WTC11 (cell line): ENCODE data around the gene TJAP1. TPM values are rescaled to one million over a fixed set of nuclear protein-coding genes. Genes with fewer than 3 reads are reported as not detected.

ENCODE experiments used
- ATAC-seq: fragments of 200-7000 bp; cut with Tn5 transposase; 2 replicates; pipeline ENCODE4 v1.10.0; 2021; ENCODE audit warnings: mild to moderate bottlenecking, moderate library complexity
- CTCF ChIA-PET: fragments of 300-600 bp; sonication (Branson Sonifier 250); formaldehyde crosslinking; loops from one replicate; lab custom pipeline; 2021; ENCODE audit warnings: antibody characterized with exemption; lab: Charles Lee
- POLR2A ChIA-PET: fragments of 350-600 bp; sonication (Branson Sonifier 250); formaldehyde crosslinking; loops from one replicate; lab custom pipeline; 2021; ENCODE audit warnings: antibody characterized with exemption; lab: Charles Lee
- DNase-seq: peaks from one replicate; pipeline ENCODE4 v3.0.0; 2021; ENCODE audit warnings: low spot score
- H3K27ac Mint-ChIP-seq: 2 replicates; pipeline ENCODE4 v1.8.0; 2021; ENCODE audit warnings: mixed read lengths
- H3K27me3 Mint-ChIP-seq: 2 replicates; pipeline ENCODE4 v1.8.0; 2021; ENCODE audit warnings: low read depth, mild to moderate bottlenecking, moderate library complexity, mixed read lengths
- H3K36me3 Mint-ChIP-seq: 2 replicates; pipeline ENCODE4 v1.8.0; 2021; ENCODE audit warnings: mixed read lengths
- H3K4me1 Mint-ChIP-seq: 2 replicates; pipeline ENCODE4 v1.8.0; 2022; ENCODE audit warnings: mixed read lengths
- H3K4me3 Mint-ChIP-seq: 2 replicates; pipeline ENCODE4 v1.8.0; 2021; ENCODE audit warnings: mild to moderate bottlenecking, moderate library complexity, mixed read lengths
- H3K9me3 Mint-ChIP-seq: 2 replicates; pipeline ENCODE4 v1.8.0; 2021; ENCODE audit warnings: mixed read lengths
- CBFB ChIP-seq: sonication (generic); formaldehyde crosslinking; IDR thresholded peaks from 2 replicates; pipeline ENCODE4 v1.8.1; 2022; ENCODE audit warnings: mild to moderate bottlenecking, low read depth, missing genetic modification reagents
- FOXK1 ChIP-seq: sonication (generic); formaldehyde crosslinking; IDR thresholded peaks from 2 replicates; pipeline ENCODE4 v1.8.0; 2022; ENCODE audit warnings: mild to moderate bottlenecking, moderate library complexity, missing genetic modification reagents
- KAT7 ChIP-seq: sonication (generic); formaldehyde crosslinking; IDR thresholded peaks from 2 replicates; pipeline ENCODE4 v1.8.1; 2023; ENCODE audit warnings: missing genetic modification reagents, mild to moderate bottlenecking, borderline replicate concordance
- OVOL2 ChIP-seq: fragments of 250-450 bp; sonication (Bioruptor Pico); IDR thresholded peaks from 2 replicates; pipeline ENCODE4 v1.9.0; 2021; ENCODE audit warnings: mild to moderate bottlenecking, borderline replicate concordance
- PREB ChIP-seq: sonication (generic); formaldehyde crosslinking; IDR thresholded peaks from 2 replicates; pipeline ENCODE4 v1.8.1; 2022; ENCODE audit warnings: mild to moderate bottlenecking, missing genetic modification reagents, moderate library complexity, borderline replicate concordance
- SMAD4 ChIP-seq: sonication (generic); formaldehyde crosslinking; IDR thresholded peaks from 2 replicates; pipeline ENCODE4 v1.8.0; 2022; ENCODE audit warnings: mild to moderate bottlenecking, missing genetic modification reagents
- TCF7 ChIP-seq: sonication (generic); formaldehyde crosslinking; IDR thresholded peaks from 2 replicates; pipeline ENCODE4 v1.8.0; 2022; ENCODE audit warnings: mild to moderate bottlenecking, low read depth, missing genetic modification reagents, moderate library complexity
- TEAD4 ChIP-seq: sonication (generic); formaldehyde crosslinking; IDR thresholded peaks from 2 replicates; pipeline ENCODE4 v1.8.0; 2022; ENCODE audit warnings: mild to moderate bottlenecking, missing genetic modification reagents
- ZNF138 ChIP-seq: sonication (generic); formaldehyde crosslinking; conservative IDR thresholded peaks from 2 replicates; pipeline ENCODE4 v1.8.1; 2022; ENCODE audit warnings: mild to moderate bottlenecking, moderate library complexity, missing genetic modification reagents
- ZNF219 ChIP-seq: sonication (generic); formaldehyde crosslinking; IDR thresholded peaks from 2 replicates; pipeline ENCODE4 v1.8.0; 2023; ENCODE audit warnings: missing genetic modification reagents, mild to moderate bottlenecking, borderline replicate concordance
- ZNF232 ChIP-seq: sonication (generic); formaldehyde crosslinking; IDR thresholded peaks from 2 replicates; pipeline ENCODE4 v1.8.0; 2022; ENCODE audit warnings: mild to moderate bottlenecking, missing genetic modification reagents
- ZNF263 ChIP-seq: sonication (generic); formaldehyde crosslinking; IDR thresholded peaks from 2 replicates; pipeline ENCODE4 v1.8.1; 2022; ENCODE audit warnings: low read depth, mild to moderate bottlenecking, moderate library complexity, missing genetic modification reagents
- ZNF281 ChIP-seq: sonication (generic); formaldehyde crosslinking; IDR thresholded peaks from 2 replicates; pipeline ENCODE4 v1.8.0; 2023; ENCODE audit warnings: mild to moderate bottlenecking, missing genetic modification reagents
- ZNF396 ChIP-seq: fragments of 250-450 bp; sonication (Bioruptor Pico); IDR thresholded peaks from 2 replicates; pipeline ENCODE4 v1.8.0; 2021; ENCODE audit warnings: mild to moderate bottlenecking, moderate library complexity, borderline replicate concordance
- total RNA-seq: library from RNA; stranded (reverse); gene quantifications from 3 replicates; pipeline ENCODE4 v1.2.3, GENCODE V29; 2021
- TF ChIP-seq, protein P1 (sequence below): sonication (generic); formaldehyde crosslinking; IDR thresholded peaks from 2 replicates; pipeline ENCODE4 v1.8.1; 2023; ENCODE audit warnings: mild to moderate bottlenecking, missing genetic modification reagents
- TF ChIP-seq, protein P2 (sequence below): sonication (generic); formaldehyde crosslinking; IDR thresholded peaks from 2 replicates; pipeline ENCODE4 v1.8.1; 2022; ENCODE audit warnings: low read depth, mild to moderate bottlenecking, moderate library complexity, missing genetic modification reagents, borderline replicate concordance
- TF ChIP-seq, protein P3 (sequence below): sonication (generic); formaldehyde crosslinking; IDR thresholded peaks from 2 replicates; pipeline ENCODE4 v1.8.0; 2023; ENCODE audit warnings: missing genetic modification reagents
- TF ChIP-seq, protein P4 (sequence below): sonication (generic); formaldehyde crosslinking; IDR thresholded peaks from 2 replicates; pipeline ENCODE4 v1.8.1; 2023; ENCODE audit warnings: mild to moderate bottlenecking, missing genetic modification reagents, moderate library complexity

Gene TJAP1
- total RNA-seq, 1 experiment from 2014 or later, result 40.4 TPM

DNA sequence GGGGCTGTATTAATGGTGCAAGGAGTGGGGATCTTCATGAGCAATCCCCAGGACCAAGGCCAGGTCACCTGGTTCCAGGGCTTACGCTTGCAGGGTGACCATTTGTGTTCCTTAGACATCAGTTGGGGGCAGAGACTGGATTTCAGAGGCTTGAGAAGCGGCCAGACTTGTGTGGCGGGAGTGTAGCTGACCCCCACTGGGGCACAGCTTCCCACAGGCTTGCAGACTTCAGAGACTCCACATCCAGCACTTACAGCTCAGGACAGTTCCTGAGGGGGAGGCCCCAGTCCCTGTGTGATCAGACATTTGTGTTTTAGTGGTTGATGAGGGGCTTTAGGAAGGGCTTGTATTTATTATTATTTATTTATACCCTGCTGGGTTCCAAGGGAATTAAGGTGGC is 15.3 kb downstream of the TJAP1 start:
- Mint-ChIP-seq H3K27ac (no peak overlapping the region), H3K4me1 (peaks cover 41% of the 10 kb centered on the region), H3K36me3 (no peaks in the 10 kb centered on the region), H3K4me3 (no peak overlapping the region), H3K9me3 (no peaks in the 10 kb centered on the region), H3K27me3 (no peaks in the 10 kb centered on the region; the same call in 1 of the 2 replicates)
- ChIA-PET POLR2A (interaction anchor here (0.5 to 1.2 kb wide), 3 partner anchors 12 to 601 kb away, joined by 3 to 4 read pairs (median 4); partner anchors contain the start of gene CUL7), CTCF (interaction anchor here (0.7 to 7.2 kb wide), 9 partner anchors 14 to 263 kb away, joined by 3 to 75 read pairs (median 4); partner anchors contain the start of genes DLK2, DNPH1 and LRRC73)
- no peak for DNase-seq
- TF ChIP-seq ZNF138 (CRISPR knock-in tag) (no peak), KAT7 (no peak), CBFB (CRISPR knock-in tag) (no peak), OVOL2 (CRISPR knock-in tag) (no peak), ZNF281 (no peak), FOXK1 (CRISPR knock-in tag) (no peak), ZNF263 (CRISPR knock-in tag) (no peak), PREB (CRISPR knock-in tag) (no peak), ZNF232 (no peak), ZNF396 (CRISPR knock-in tag) (no peak), ZNF219 (CRISPR knock-in tag) (no peak), TEAD4 (CRISPR knock-in tag) (no peak), SMAD4 (CRISPR knock-in tag) (no peak), TCF7 (CRISPR knock-in tag) (no peak)
- TF ChIP-seq, protein P1, sequence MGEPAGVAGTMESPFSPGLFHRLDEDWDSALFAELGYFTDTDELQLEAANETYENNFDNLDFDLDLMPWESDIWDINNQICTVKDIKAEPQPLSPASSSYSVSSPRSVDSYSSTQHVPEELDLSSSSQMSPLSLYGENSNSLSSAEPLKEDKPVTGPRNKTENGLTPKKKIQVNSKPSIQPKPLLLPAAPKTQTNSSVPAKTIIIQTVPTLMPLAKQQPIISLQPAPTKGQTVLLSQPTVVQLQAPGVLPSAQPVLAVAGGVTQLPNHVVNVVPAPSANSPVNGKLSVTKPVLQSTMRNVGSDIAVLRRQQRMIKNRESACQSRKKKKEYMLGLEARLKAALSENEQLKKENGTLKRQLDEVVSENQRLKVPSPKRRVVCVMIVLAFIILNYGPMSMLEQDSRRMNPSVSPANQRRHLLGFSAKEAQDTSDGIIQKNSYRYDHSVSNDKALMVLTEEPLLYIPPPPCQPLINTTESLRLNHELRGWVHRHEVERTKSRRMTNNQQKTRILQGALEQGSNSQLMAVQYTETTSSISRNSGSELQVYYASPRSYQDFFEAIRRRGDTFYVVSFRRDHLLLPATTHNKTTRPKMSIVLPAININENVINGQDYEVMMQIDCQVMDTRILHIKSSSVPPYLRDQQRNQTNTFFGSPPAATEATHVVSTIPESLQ (CRISPR knock-in tag), result no peak
- TF ChIP-seq, protein P2, sequence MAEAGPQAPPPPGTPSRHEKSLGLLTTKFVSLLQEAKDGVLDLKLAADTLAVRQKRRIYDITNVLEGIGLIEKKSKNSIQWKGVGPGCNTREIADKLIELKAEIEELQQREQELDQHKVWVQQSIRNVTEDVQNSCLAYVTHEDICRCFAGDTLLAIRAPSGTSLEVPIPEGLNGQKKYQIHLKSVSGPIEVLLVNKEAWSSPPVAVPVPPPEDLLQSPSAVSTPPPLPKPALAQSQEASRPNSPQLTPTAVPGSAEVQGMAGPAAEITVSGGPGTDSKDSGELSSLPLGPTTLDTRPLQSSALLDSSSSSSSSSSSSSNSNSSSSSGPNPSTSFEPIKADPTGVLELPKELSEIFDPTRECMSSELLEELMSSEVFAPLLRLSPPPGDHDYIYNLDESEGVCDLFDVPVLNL (CRISPR knock-in tag), result no peak
- TF ChIP-seq, protein P3, sequence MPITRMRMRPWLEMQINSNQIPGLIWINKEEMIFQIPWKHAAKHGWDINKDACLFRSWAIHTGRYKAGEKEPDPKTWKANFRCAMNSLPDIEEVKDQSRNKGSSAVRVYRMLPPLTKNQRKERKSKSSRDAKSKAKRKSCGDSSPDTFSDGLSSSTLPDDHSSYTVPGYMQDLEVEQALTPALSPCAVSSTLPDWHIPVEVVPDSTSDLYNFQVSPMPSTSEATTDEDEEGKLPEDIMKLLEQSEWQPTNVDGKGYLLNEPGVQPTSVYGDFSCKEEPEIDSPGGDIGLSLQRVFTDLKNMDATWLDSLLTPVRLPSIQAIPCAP (CRISPR knock-in tag), result no peak
- TF ChIP-seq, protein P4, sequence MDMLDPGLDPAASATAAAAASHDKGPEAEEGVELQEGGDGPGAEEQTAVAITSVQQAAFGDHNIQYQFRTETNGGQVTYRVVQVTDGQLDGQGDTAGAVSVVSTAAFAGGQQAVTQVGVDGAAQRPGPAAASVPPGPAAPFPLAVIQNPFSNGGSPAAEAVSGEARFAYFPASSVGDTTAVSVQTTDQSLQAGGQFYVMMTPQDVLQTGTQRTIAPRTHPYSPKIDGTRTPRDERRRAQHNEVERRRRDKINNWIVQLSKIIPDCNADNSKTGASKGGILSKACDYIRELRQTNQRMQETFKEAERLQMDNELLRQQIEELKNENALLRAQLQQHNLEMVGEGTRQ (CRISPR knock-in tag), result no peak
- TF ChIP-seq, all 79 proteins: peak for 0
- peak; percentile 13 for ATAC-seq
